GM21737 (cell line): Measurements from ENCODE around the gene PDE3A.
"Not testable (repeated sequence)": the region's sequence is repeated elsewhere in the genome, so short reads cannot be mapped to it uniquely, and the experiment has no call there.

ENCODE experiments used
- ATAC-seq: cut with Tn5 transposase; IDR thresholded peaks from one replicate; pipeline ENCODE4 v1.9.1; 2021; ENCODE audit warnings: mild to moderate bottlenecking, moderate library complexity; ENCODE audit not compliant: unreplicated experiment

Gene PDE3A

GRCh38 chr12:20368114-20368650 lies at the start of gene PDE3A:
PDE3A (plus strand) TSS chr12:20368537; CDS start chr12:20369285, 748 bp downstream.
- no peak for ATAC-seq

DNA sequence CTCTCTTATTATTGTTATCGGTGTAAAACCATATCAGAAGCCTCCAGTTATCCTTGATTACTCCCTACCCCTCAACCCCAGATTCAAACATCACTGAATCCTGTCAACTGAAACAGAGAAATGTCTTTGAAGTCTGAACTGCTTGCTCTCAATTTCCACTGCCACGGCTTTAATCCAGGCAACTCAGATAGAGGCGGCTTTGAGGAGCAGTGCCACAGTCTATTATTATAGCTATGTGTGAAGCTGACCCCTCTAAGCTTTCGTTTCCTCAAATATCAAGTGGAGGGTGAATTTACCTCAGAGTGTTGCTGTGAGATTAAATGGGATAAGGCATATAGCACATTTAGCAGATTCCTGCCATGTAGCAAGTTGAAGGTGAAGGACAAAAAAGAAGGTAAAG lies 49.0 kb upstream of the PDE3A start:
- ATAC-seq, result no peak

DNA sequence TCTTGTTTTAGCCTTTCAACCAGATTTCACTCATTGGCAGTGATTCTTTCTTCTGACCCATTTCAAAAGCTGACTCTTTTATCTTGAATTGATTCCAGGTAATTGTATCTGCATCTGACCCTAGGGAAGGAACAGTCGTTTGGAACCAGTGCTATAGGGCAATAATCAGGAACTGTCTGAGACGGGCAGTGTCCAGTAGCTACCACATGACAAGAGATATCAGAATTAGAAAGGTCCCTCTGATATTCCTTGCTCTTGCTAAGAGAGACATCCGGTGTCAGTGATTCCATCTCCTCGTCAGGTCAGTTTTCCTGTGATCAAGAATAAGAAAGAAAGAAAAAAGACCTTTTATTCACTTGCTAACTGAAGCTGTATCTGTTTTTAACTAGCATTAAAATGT lies 47.8 kb upstream of the PDE3A start:
- no peak for ATAC-seq

GRCh38 chr12:20330826-20331505 lies 37.4 kb upstream of the PDE3A start:
- not testable (repeated sequence) for ATAC-seq

GRCh38 chr12:20339060-20339459 lies 29.3 kb upstream of the PDE3A start:
- no peak for ATAC-seq

- ATAC-seq, result no peak
These were observed 26.2 kb upstream of the PDE3A start for GRCh38 chr12:20342111-20342510.

GRCh38 chr12:20345866-20346265 lies 22.5 kb upstream of the PDE3A start:
- ATAC-seq, result no peak

DNA sequence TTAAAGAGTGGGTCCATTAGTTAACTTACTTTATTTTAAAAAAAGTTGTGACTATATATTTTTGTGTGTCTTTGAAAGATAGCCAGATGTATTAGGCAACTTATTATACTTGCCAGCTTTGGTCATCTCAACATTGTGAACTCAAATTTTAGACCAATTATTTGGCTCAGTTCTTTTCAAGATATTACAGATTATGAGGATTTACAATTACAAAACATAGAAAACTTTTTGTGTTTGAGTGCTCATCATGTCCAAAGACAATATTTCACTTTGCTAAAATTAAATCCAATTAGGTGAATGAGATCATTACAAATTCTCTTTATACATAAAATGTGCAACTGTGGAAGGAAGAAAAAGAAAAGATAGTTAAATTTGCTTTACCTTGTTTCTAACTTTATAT lies 18.3 kb upstream of the PDE3A start:
- ATAC-seq, result no peak

GRCh38 chr12:20350495-20350894 lies 17.8 kb upstream of the PDE3A start:
- no peak for ATAC-seq

- no peak for ATAC-seq
These were observed 16.9 kb upstream of the PDE3A start for GRCh38 chr12:20351406-20351805.

GRCh38 chr12:20356048-20356447 lies 12.3 kb upstream of the PDE3A start:
- ATAC-seq, result no peak

- ATAC-seq, result no peak
These were observed 7.9 kb upstream of the PDE3A start for GRCh38 chr12:20360407-20360806.

DNA sequence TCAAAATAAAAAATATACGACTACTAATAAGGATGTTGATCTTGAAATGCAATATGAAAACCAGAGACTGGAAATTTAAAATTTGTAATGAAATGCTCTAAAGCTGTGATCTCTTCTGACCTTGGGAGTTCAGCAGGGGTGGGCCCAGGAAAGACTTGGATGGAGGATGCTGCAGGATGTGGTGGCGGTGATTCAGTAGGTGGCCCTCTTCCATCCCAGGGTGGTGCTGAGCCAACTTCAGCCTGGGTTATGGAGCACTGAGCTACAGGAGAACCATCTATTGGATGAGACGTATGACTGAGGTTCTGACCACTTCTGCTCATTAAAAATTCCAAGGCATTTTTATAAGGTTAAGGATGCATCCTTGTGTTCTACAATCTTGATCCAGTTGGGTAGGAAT lies 6.9 kb upstream of the PDE3A start:
- ATAC-seq, result no peak

- no peak for ATAC-seq
These were observed 3.8 kb upstream of the PDE3A start for GRCh38 chr12:20364501-20364900.

GRCh38 chr12:20366776-20367409 lies 1.4 kb upstream of the PDE3A start:
- ATAC-seq, result no peak

GRCh38 chr12:20367583-20368113 lies 689 bp upstream of the PDE3A start:
- ATAC-seq, result no peak

DNA sequence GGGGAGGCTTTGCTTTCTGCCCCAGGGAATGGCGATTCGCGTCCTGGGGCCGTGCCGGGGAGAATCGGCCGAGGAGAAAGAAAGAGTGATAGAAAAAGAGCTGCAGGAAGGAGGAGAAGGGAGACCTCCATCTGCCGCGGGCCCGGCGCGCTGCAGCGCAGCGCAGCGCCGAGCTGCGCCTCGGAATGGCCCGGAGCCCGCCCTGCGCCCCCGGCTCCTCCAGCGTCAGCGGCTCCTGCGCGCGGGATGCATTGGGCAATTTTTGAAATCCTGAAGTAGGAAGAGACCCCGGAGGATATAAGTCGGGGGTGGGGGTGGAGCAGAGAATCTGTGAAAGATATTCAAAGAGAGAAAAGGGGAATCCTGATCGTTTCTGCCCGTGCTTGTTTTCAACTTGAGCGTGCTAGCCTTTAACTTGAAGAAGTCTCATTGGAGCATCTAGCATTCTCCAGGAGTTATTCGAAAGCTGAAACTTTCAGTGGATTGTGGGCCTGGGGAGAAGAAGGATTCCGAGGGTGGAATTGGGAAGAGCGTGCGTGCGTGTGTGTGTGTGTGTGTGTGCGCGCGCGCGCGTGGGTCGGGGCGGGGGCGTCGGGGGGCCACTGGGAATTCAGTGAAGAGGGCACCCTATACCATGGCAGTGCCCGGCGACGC lies 441 bp downstream of the PDE3A start:
- ATAC-seq, result no peak

DNA sequence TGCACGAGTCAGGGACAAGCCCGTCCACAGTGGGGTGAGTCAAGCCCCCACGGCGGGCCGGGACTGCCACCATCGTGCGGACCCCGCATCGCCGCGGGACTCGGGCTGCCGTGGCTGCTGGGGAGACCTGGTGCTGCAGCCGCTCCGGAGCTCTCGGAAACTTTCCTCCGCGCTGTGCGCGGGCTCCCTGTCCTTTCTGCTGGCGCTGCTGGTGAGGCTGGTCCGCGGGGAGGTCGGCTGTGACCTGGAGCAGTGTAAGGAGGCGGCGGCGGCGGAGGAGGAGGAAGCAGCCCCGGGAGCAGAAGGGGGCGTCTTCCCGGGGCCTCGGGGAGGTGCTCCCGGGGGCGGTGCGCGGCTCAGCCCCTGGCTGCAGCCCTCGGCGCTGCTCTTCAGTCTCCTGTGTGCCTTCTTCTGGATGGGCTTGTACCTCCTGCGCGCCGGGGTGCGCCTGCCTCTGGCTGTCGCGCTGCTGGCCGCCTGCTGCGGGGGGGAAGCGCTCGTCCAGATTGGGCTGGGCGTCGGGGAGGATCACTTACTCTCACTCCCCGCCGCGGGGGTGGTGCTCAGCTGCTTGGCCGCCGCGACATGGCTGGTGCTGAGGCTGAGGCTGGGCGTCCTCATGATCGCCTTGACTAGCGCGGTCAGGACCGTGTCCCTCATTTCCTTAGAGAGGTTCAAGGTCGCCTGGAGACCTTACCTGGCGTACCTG lies 1.1 kb downstream of the PDE3A start:
- ATAC-seq, result no peak

DNA sequence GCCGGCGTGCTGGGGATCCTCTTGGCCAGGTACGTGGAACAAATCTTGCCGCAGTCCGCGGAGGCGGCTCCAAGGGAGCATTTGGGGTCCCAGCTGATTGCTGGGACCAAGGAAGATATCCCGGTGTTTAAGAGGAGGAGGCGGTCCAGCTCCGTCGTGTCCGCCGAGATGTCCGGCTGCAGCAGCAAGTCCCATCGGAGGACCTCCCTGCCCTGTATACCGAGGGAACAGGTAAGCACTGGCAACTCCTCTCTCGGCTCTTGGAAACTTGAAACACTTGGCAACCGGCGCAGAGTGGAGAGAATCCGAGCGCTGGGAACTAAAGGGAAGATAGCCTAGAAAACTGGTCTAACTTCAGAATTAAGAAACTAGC lies 1.7 kb downstream of the PDE3A start:
- no peak for ATAC-seq

DNA sequence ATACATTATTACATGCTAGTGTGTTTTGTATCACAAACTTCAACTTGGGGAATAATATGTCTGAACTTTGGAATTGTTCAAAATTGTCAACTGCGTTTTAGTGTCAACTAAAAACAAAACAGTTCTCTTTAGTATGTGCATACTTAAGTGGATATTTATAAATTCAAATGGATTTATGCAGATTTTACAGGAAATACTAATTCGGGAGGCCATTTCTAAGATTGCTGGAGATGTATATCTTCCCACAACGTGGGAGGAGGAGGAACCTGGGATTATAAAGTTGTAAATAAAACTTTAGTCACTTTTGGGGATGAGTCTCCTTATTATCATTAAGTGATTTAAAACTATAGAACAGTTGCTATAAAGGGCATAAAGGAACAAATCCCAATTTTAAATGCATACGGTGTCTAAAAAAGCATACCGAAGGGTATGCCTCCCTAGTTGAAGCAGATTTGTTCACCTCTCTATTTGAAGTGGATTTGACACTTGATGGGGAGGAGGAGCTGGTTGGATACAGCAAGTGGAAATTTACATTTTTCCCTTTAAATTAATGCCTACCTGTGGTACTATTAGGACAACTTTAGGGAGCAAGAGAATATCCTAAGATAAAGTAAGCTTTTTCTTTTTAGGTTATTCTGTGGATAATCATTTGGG lies 2.7 kb downstream of the PDE3A start:
- ATAC-seq, result no peak
